D721Med (cell line): ENCODE data around the gene SSTR3.

Source experiments
- DNase-seq: peaks from one replicate; pipeline ENCODE4 v3.0.0; 2011; ENCODE audit warnings: low spot score; ENCODE audit not compliant: insufficient read length
- FAIRE-seq: peaks from 2 replicates; lab custom pipeline; 2011; peaks lifted over from hg19 to GRCh38; lab: Jason Lieb, UNC
- TF ChIP-seq, protein P1 (sequence below): IDR thresholded peaks from 2 replicates; pipeline ENCODE4 v1.5.1; 2012; ENCODE audit warnings: mild to moderate bottlenecking, control low read depth; ENCODE audit not compliant: insufficient read depth; ENCODE audit errors: missing control alignments

Gene SSTR3

DNA sequence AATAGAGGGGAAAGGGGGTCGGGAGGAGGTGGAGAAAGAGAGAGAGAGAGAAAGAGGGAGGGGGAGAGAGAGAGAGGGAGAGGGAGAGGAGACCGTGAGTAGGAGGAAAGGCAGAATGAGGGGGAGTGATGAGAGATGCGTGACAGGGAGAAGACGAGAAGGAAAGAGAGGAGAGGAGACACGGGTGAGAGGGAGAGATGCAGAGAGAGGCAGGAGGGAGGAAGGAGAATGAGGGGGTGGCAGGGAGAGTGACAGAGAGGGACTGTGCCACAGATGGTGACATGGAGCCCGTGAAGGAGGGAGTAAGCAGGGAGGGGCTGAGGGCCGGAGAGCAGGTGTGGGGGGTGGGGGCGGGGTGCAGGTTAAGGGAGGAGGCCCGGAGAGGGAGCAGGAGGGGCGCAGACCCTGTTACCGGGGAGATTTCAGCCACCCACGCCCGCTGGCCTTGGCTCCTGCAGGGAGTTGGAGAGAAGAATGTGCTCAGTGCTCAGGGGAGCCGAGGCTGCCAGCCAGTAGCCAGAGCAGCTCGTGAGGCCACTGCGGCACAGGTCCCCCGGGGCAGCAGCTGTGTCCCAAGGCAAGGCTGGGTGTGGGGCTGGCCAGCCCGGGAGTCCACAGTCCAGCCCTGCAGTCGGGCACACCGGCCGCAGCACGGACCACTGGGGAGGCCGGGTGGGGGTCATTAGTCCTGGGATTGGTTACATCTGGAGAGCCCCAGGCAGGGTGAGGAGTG, at the start of gene SSTR3:
Gene SSTR3, minus strand, starts transcription at position 304 of the 733 bp plus-strand sequence. CDS start 4,674 bp downstream, outside the sequence.
- no peak for DNase-seq
- no peak for FAIRE-seq
- TF ChIP-seq, protein P1, sequence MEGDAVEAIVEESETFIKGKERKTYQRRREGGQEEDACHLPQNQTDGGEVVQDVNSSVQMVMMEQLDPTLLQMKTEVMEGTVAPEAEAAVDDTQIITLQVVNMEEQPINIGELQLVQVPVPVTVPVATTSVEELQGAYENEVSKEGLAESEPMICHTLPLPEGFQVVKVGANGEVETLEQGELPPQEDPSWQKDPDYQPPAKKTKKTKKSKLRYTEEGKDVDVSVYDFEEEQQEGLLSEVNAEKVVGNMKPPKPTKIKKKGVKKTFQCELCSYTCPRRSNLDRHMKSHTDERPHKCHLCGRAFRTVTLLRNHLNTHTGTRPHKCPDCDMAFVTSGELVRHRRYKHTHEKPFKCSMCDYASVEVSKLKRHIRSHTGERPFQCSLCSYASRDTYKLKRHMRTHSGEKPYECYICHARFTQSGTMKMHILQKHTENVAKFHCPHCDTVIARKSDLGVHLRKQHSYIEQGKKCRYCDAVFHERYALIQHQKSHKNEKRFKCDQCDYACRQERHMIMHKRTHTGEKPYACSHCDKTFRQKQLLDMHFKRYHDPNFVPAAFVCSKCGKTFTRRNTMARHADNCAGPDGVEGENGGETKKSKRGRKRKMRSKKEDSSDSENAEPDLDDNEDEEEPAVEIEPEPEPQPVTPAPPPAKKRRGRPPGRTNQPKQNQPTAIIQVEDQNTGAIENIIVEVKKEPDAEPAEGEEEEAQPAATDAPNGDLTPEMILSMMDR: no peak

DNA sequence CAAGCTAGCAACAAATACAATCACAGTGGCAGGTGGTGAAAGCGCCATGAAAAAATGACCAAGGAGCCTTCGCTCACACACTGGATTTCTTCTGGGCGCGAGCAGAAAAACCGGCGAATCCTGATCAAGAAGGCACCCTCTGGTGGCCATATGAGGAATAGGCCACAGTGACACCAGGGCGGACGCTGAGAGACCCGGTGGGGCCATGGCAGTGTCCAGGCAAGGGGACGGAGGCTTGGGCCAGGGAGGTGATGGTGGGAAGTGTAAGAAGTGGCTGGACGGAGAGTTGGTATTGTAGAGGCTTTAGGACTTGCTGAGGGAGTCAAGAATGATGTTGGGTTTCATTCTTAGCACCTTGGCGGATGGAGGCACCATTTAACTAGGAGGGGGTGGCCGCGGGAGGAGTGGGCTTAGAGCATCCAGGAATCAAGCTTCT, 48.6 kb upstream of the SSTR3 start:
- DNase-seq (peak; percentile 29), FAIRE-seq (no peak)
- TF ChIP-seq, protein P1: peak; percentile 72

DNA sequence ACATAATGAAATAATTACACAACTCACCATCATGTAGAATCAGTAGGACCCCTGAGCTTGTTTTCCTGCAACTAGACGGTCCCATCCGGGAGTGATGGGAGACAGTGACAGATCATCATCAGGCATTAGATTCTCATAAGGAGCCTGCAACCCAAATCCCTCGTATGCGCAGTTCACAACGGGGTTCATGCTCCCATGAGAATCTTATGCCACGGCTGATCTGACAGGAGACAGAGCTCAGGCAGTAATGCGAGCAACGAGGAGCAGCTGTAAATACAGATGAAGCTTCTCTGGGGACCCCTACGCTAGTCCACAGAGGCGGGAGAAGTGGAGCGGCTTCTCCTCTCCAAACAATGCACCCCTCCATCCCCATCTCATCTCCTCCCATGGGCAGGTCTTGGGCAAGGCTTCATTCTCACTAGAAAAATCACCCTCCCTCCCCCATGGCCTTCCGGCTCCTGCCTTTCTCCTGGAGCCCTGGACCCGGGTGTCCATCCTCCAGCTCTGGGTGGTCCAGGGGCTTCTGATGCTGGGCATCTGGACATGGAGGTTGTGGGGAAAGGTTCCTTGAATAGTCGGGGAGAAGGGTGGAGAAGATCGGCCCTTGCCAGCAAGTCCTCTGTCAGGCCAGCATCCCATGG, 48.0 kb upstream of the SSTR3 start:
- TF ChIP-seq, protein P1: no peak
- no peak for DNase-seq
- no peak for FAIRE-seq

DNA sequence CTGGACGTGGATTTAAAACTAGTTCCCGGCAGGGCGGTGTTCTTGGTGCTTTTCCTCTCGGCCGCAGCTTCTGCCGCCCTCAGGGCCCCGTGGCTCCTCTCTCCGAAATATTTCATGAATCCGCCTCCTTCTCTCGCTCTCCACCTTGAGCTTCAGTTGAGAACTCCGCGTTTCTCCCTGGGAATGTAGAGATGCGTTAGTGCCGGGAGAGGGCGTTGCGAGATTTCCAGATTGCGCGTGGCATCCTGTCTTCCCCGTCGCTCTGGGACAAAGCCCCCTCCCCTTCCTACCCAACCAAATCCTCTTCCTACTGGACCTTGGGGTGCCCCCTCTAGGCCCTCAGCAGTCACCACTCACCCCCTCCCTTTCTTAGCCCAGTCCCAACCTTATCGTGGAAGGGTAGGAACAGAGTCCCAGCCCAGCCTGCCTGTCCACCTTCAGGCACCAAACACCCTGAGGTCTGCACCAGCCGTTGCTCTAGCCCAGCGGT, 47.3 kb upstream of the SSTR3 start:
- TF ChIP-seq, protein P1: peak; percentile 32
- DNase-seq (no peak), FAIRE-seq (no peak)

DNA sequence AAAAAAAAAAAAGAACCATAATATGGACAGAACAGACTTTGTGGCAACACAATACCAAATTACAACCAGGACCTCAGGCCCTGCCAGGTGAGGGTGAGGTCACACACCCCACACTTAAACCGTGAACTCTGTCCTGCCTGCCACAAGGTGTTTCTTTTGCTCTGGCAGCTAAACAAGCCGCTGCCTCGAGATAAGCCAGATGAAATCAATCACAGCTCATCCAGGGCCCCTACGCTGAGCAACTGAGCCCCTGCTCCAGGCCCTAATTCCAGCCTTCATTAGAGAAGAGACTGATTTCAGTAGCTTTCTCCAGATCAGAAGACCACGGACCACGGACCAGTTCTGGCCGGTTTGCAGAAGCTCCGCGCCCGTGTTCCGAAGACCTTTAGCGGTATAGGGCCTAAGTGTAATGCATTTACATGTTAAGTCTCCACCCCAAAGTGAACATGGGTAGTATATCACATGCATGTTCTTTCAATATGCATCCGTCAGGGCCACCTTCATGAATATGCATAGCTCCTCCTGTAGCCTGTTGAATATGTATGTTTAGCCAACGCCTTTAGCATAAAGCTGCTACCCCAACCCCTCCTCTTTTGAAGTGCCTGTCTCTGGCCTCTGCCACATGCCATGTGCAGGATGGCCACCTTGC, 46.6 kb upstream of the SSTR3 start:
- TF ChIP-seq, protein P1: no peak
- no peak for FAIRE-seq
- DNase-seq: no peak

DNA sequence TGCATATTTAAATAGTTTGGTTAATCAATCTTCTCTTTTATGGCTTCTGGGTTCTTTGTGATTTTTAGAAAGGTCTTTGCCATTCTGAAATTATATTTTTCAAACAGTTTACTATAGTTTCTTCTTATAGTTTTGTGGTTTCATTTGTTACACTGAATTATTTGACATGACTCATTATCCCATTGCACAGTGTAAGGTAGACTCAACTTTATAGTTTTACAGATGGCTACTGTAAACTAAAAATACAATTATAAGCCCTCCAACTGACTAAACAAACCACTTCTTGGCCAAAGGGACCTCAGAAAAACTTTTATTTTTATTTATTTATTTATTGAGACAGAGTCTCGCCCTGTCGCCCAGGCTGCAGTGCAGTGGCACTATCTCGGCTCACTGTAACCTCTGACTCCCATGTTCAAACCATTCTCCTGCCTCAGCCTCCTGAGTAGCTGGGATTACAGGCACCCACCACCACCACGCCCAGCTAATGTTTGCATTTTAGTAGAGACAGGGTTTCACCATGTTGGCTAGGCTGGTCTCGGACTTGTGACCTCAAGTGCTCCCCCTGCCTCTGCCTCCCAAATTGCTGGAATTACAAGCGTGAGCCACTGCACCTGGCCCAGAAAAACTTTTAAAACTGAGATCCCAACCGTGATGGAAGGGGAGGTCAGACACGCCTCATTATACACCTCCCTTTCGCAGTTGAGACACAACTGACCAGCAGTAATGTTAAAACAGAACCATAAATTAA, 45.9 kb upstream of the SSTR3 start:
- DNase-seq (no peak), FAIRE-seq (no peak)
- TF ChIP-seq, protein P1: no peak
